HL-60/S4 treated with retinoic acid at 250 ng/mL for 4 days and 3 days (cell line): ENCODE measurements around the gene KCTD15.

Source experiments
- in situ Hi-C: fragments of 300-500 bp; cut with MboI; formaldehyde crosslinking; loops from 2 replicates; pipeline ENCODE4 v1.7.0; 2022; ENCODE audit warnings: low sequenced_read_pairs

KCTD15 gene

GRCh38 chr19:33769208-33769607 is 27.5 kb upstream of the KCTD15 start:
- in situ Hi-C loops = loop anchor here (10.0 to 25.0 kb wide), 2 partner anchors 344 to 532 kb away; partner anchors contain the start of gene SLC7A10

- in situ Hi-C loops = loop anchor here (25.0 kb wide), 1 partner anchor 533 kb away; the partner anchor contains the start of gene SLC7A10
Observed at GRCh38 chr19:33770107-33770506, 26.6 kb upstream of the KCTD15 start.

DNA sequence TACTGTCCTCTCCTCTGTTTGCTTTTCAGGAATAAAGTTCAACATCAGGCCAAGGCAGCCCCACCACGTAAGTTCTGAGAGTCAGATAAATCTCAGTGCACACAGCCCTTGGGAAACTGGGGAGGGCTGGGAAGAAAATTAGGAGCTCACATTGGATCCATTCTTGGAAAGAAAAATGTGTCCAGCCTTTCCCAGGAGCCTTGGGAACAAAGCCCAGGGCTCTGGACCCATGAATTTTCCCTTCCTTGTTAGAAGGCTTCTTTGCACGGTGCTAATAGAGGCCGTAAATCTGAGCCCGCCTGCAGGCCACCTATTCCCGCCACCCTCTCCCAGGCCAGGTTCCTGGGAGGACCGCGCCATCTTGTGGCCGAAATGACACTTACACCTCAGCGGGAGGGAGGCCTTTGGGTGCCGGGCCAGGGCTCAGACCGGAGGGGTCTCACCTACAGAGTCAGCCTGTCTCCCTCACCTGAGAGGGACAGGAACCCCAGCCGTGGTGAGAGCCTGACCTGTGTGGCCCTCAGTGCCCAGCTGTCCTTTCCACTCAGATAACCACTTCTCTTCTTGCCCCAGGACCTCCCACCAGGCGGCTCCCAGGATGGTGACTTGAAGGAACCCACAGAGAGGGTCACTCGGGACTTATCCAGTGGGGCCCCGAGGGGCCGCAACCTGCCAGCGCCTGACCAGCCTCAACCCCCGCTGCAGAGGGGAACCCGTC is 25.1 kb upstream of the KCTD15 start:
- in situ Hi-C loops = loop anchor here (25.0 kb wide), 1 partner anchor 534 kb away; the partner anchor contains the start of gene SLC7A10

- in situ Hi-C loops = loop anchor here (25.0 kb wide), 1 partner anchor 535 kb away; the partner anchor contains the start of gene SLC7A10
Observed at GRCh38 chr19:33772102-33772857, 24.4 kb upstream of the KCTD15 start.

DNA sequence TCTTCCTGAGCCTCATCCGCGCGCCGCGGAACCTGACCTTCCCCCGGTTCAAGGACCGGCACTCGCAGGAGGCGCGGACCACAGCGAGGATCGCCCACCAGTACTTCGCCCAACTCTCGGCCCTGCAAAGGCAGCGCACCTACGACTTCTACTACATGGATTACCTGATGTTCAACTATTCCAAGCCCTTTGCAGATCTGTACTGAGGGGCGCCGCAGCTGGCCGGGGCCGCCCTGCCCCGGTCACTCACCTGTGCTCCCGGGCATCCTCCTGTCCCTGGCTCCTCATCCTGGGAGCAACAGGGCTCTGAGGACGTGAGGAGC is 23.9 kb upstream of the KCTD15 start:
- in situ Hi-C loops = loop anchor here (25.0 kb wide), 1 partner anchor 536 kb away; the partner anchor contains the start of gene SLC7A10

GRCh38 chr19:33773704-33774624 is 22.7 kb upstream of the KCTD15 start:
- in situ Hi-C loops = loop anchor here (25.0 kb wide), 1 partner anchor 537 kb away; the partner anchor contains the start of gene SLC7A10

- in situ Hi-C loops = loop anchor here (25.0 kb wide), 1 partner anchor 537 kb away; the partner anchor contains the start of gene SLC7A10
Observed at GRCh38 chr19:33774751-33775150, 21.9 kb upstream of the KCTD15 start.

DNA sequence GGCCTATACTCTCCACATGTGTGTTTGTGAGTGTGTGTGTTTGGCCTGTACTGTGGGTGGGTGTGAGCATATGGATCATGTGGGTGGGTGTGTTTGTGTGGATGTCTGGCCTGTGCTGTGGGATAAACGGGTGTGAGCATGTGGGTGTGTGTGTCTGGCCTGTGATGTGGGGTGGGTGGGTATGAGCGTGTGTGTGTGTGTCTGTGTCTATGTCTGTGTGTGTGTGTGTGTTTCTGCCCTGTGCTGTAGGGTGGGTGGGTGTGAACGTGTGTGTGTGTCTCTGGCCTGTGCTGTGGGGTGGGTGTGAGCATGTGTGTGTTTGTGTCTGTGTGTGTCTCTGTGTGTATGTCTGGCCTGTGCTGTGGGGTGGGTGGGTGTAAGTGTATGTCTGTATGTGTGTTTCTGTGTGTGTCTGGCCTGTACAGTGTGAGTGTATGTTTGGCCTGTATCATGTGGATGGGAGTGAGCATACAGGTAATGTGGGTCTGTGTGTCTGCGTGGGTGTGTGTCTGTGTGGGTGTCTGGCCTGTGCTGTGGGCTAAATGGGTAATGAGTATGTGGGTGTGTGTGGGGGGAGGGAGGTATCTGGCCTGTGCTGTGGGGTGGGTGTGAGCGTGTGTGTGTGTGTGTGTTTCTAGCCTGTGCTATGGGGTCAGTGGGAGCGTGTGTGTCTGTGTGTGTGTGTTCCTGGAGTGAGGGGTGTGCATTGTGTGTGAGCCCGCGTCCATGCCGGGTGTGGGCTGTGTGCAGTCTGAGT is 20.8 kb upstream of the KCTD15 start:
- in situ Hi-C loops = no loop called here

DNA sequence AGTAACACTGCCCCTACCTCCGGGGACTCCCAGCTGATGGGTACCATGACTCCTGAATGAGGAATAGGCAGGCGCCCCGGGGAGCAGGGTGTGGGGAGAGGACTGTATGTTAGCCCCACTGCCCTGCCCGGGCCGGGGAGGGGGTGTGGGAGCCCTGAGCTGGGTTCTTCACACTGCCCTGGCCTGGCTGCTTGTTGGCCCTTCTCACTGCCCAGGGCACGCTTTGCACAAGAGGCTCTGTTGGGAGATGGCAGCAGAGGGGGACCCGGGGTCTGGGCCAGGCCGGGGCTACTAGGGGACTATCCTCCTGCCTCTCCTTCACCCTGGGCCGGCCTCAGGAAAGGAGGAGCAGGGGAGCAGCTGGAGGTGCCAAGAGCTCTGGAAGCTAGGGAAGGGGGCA is 19.3 kb upstream of the KCTD15 start:
- in situ Hi-C loops = no loop called here

- in situ Hi-C loops = no loop called here
Observed at GRCh38 chr19:33777753-33778088, 18.9 kb upstream of the KCTD15 start.

DNA sequence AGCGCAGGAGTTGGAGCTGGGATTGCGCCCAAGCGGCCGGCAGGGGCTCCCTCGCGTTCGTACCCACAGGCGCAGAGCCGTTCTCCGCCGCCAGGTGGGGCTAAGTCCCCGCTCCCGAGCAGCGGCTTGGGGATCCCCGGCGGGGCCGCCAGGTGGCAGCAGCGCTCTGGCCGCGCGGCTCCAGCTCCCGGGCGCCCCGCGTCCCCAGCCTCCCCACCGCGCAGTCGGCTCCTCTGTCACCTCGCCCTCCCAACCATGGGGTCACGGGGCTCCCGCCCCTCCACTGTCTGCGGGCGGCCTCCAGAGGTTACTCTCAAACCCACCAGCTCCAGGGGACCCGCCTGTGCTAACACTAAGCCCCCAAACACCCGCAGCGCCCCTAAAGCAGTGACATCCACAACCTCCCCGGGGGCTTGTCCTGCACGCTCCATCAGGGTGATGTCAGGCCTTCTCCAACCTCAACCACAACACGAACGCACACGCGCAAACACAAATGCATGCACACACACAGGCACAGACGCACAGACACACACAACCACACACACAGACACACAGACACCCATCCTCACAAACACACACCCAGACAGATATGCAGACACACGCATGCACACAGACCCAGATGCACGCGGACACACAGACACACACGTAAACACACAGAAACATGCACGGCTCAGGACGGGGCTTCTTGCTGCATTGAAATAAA is 18.4 kb upstream of the KCTD15 start:
- in situ Hi-C loops = no loop called here

- in situ Hi-C loops = loop anchor here (10.0 kb wide), 2 partner anchors 215 to 315 kb away; no protein-coding TSS in a partner anchor
Observed at GRCh38 chr19:33779849-33780248, 16.8 kb upstream of the KCTD15 start.

DNA sequence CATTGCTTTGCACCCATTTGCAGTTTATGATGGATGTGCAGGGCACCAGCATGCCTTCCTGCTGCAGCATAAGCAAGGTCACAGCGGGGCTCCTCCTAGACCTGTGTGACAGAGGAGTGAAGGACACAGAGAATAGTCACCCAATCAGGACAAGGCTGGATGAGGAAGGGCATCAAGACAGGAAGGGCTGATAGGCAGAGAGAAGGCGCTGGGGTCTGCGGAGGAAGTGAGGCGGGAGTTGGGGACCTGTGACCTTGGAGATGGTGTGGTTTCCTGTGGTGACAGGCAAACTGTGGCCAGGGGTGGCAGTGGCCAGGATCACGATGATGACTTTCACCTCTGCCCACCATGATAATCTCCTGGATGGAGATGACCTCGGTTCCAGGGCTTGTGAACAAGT is 16.4 kb upstream of the KCTD15 start:
- in situ Hi-C loops = loop anchor here (10.0 kb wide), 2 partner anchors 215 to 315 kb away; no protein-coding TSS in a partner anchor

- in situ Hi-C loops = loop anchor here (10.0 kb wide), 2 partner anchors 214 to 314 kb away; no protein-coding TSS in a partner anchor
Observed at GRCh38 chr19:33780746-33781145, 15.9 kb upstream of the KCTD15 start.

DNA sequence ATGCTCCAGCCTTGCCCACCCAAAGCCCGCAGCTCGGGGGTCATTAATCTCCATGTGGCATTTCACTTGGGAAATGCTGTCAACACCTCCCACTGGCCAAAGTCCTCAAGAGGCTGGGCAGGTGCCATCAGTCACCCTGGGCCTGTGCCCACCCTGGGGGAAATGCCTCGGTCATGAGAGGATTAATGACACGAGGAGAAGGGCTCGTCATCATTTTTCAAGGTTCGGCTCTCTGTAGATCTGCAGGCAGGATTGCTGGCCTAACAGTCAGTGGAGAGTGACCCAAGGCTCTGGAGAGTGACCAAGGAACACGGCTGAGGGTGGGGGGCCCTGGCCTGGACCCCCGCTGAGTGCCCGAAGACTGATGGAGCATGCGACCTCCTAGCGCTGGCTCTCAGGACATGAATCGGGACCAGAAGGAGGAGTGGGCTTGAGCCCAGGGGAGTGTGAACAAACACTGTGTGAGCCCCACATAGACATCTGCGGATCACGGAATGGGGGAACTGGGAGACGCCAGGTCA is 15.2 kb upstream of the KCTD15 start:
- in situ Hi-C loops = loop anchor here (10.0 kb wide), 2 partner anchors 213 to 313 kb away; no protein-coding TSS in a partner anchor

- in situ Hi-C loops = loop anchor here (10.0 kb wide), 2 partner anchors 213 to 313 kb away; no protein-coding TSS in a partner anchor
Observed at GRCh38 chr19:33781996-33782395, 14.7 kb upstream of the KCTD15 start.

DNA sequence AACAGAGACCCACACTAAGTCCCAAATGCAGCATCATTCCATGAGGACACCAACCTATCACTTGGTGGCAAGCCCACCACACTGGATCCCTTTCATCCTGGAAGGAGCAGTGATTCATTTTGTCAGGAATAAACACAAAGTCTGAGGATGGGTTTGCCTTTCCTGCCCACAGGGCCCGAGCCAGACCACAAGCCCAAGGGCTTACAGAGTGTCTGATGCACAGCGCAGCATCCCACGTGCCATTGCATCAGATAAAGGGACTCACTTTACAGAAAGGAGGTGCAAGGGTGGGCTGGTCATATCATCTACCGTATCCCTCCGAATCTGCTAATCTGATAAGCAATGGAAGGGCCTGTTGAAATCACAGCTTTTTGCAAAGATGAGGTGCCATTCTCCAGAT is 12.2 kb upstream of the KCTD15 start:
- in situ Hi-C loops = loop anchor here (10.0 kb wide), 2 partner anchors 210 to 310 kb away; no protein-coding TSS in a partner anchor

DNA sequence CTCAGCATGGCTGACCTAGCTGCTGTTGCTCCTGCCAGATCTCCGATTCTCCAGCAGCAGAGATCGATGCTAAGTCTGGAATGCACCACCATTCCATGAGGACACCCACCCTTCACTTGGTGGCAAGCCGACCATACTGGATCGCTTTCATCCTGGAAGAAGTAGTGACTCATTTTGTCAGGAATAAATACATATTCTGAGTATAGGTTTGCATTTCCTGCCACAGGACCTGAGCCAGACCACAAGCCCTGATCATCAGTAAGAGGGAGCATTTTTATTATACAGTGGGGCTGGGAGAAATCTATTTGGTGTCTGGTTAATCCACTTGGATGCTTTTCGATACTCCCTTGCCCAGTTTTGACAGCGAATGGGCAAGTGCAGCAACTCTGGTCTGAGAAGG is 10.9 kb upstream of the KCTD15 start:
- in situ Hi-C loops = loop anchor here (10.0 kb wide), 2 partner anchors 209 to 309 kb away; no protein-coding TSS in a partner anchor

- in situ Hi-C loops = loop anchor here (10.0 kb wide), 2 partner anchors 206 to 306 kb away; no protein-coding TSS in a partner anchor
Observed at GRCh38 chr19:33788676-33789075, 8.0 kb upstream of the KCTD15 start.
